Stimulated activated memory B cell treated with anti-CD40 and anti-IgM and Interleukin-4, amounts not matched to agents 10 μg/mL and 1 μg/mL and 100 μg/mL, for 72 hours (primary cell): ENCODE data around the gene HLA-E.
A peak's percentile ranks its signal among the peaks of the same experiment; 100 is the strongest.

ENCODE experiments used
- ATAC-seq: fragments of 150-1000 bp; cut with Tn5 transposase; 2 replicates; pipeline ENCODE4 v1.10.0; 2021
- H3K27ac Mint-ChIP-seq: one replicate; pipeline ENCODE4 v1.8.0; 2022; ENCODE audit warnings: mild to moderate bottlenecking, mixed read lengths
- H3K27me3 Mint-ChIP-seq: one replicate; pipeline ENCODE4 v1.8.0; 2022; ENCODE audit warnings: mixed read lengths
- H3K36me3 Mint-ChIP-seq: one replicate; pipeline ENCODE4 v1.8.0; 2022; ENCODE audit warnings: mixed read lengths
- H3K4me1 Mint-ChIP-seq: one replicate; pipeline ENCODE4 v1.8.0; 2022; ENCODE audit warnings: mixed read lengths
- H3K4me3 Mint-ChIP-seq: one replicate; pipeline ENCODE4 v1.8.0; 2022; ENCODE audit warnings: mild to moderate bottlenecking, moderate library complexity, mixed read lengths
- H3K9me3 Mint-ChIP-seq: one replicate; pipeline ENCODE4 v1.8.0; 2022; ENCODE audit warnings: mixed read lengths

HLA-E gene

GRCh38 chr6:30489081-30490025, at the start of gene HLA-E:
TSS of gene HLA-E (plus strand) at chr6:30489509. CDS start at chr6:30489532, 23 bp downstream.
- H3K4me3 Mint-ChIP-seq: peak within 1 kb of the TSS; percentile 99
- H3K4me1 Mint-ChIP-seq: peaks cover 53% of the 10 kb centered on the region
- H3K27me3 Mint-ChIP-seq: no peaks in the 10 kb centered on the region
- H3K9me3 Mint-ChIP-seq: no peaks in the 10 kb centered on the region
- ATAC-seq: peak; percentile 94
- peaks cover 50% of the 10 kb centered on the region for H3K36me3 Mint-ChIP-seq
- H3K27ac Mint-ChIP-seq: peak within 1 kb of the TSS; percentile 99

- Mint-ChIP-seq H3K27me3 (peaks cover 62% of the 10 kb centered on the region), H3K36me3 (no peaks in the 10 kb centered on the region), H3K9me3 (no peaks in the 10 kb centered on the region), H3K4me1 (no peaks in the 10 kb centered on the region), H3K27ac (no peak overlapping the region), H3K4me3 (no peak overlapping the region)
- ATAC-seq: no peak
Observed at GRCh38 chr6:30441171-30441570, 48.1 kb upstream of the HLA-E start.

- H3K36me3 Mint-ChIP-seq: no peaks in the 10 kb centered on the region
- H3K4me1 Mint-ChIP-seq: no peaks in the 10 kb centered on the region
- no peaks in the 10 kb centered on the region for H3K9me3 Mint-ChIP-seq
- ATAC-seq: no peak
- no peak overlapping the region for H3K4me3 Mint-ChIP-seq
- H3K27me3 Mint-ChIP-seq: peaks cover 89% of the 10 kb centered on the region
- no peak overlapping the region for H3K27ac Mint-ChIP-seq
Observed at GRCh38 chr6:30443657-30444450, 45.5 kb upstream of the HLA-E start.

GRCh38 chr6:30444451-30444742, 44.9 kb upstream of the HLA-E start:
- Mint-ChIP-seq H3K4me3 (no peak overlapping the region), H3K36me3 (no peaks in the 10 kb centered on the region), H3K4me1 (peaks cover under 1% of the 10 kb centered on the region), H3K27ac (no peak overlapping the region), H3K9me3 (no peaks in the 10 kb centered on the region), H3K27me3 (peaks cover 94% of the 10 kb centered on the region)
- ATAC-seq: no peak

- Mint-ChIP-seq H3K36me3 (no peaks in the 10 kb centered on the region), H3K27ac (no peak overlapping the region), H3K9me3 (no peaks in the 10 kb centered on the region), H3K4me1 (peaks cover 17% of the 10 kb centered on the region), H3K4me3 (no peak overlapping the region), H3K27me3 (peaks cover 89% of the 10 kb centered on the region)
- ATAC-seq: no peak
Observed at GRCh38 chr6:30446259-30446658, 43.0 kb upstream of the HLA-E start.

- Mint-ChIP-seq H3K4me1 (peaks cover 26% of the 10 kb centered on the region), H3K27ac (no peak overlapping the region)
- no peak for ATAC-seq
Observed at GRCh38 chr6:30447237-30447636, 42.1 kb upstream of the HLA-E start.

GRCh38 chr6:30450548-30450908, 38.8 kb upstream of the HLA-E start:
- no peak for ATAC-seq
- Mint-ChIP-seq H3K27me3 (peaks cover 90% of the 10 kb centered on the region), H3K4me1 (peaks cover 42% of the 10 kb centered on the region), H3K36me3 (no peaks in the 10 kb centered on the region), H3K9me3 (no peaks in the 10 kb centered on the region), H3K4me3 (peak overlapping the region; percentile 9), H3K27ac (no peak overlapping the region)

More at GRCh38 chr6:30447237-30447636, 42.1 kb upstream of the HLA-E start:
- no peak overlapping the region for H3K4me3 Mint-ChIP-seq
- H3K36me3 Mint-ChIP-seq: no peaks in the 10 kb centered on the region
- H3K9me3 Mint-ChIP-seq: no peaks in the 10 kb centered on the region
- H3K27me3 Mint-ChIP-seq: peaks cover 90% of the 10 kb centered on the region

GRCh38 chr6:30450909-30451841, 38.1 kb upstream of the HLA-E start:
- Mint-ChIP-seq H3K4me1 (peaks cover 42% of the 10 kb centered on the region), H3K27ac (no peak overlapping the region), H3K9me3 (no peaks in the 10 kb centered on the region), H3K4me3 (peak overlapping the region; percentile 9), H3K27me3 (peaks cover 90% of the 10 kb centered on the region), H3K36me3 (no peaks in the 10 kb centered on the region)
- peak; percentile 82 for ATAC-seq

GRCh38 chr6:30452736-30453507, 36.4 kb upstream of the HLA-E start:
- Mint-ChIP-seq H3K9me3 (no peaks in the 10 kb centered on the region), H3K4me1 (peaks cover 42% of the 10 kb centered on the region), H3K27ac (no peak overlapping the region)

GRCh38 chr6:30453508-30454116, 35.7 kb upstream of the HLA-E start:
- H3K9me3 Mint-ChIP-seq: peaks cover under 1% of the 10 kb centered on the region
- H3K4me1 Mint-ChIP-seq: peaks cover 42% of the 10 kb centered on the region
- ATAC-seq: peak; percentile 88
- H3K27ac Mint-ChIP-seq: no peak overlapping the region
- H3K27me3 Mint-ChIP-seq: peaks cover 88% of the 10 kb centered on the region
- no peaks in the 10 kb centered on the region for H3K36me3 Mint-ChIP-seq
- peak overlapping the region; percentile 41 for H3K4me3 Mint-ChIP-seq

More at GRCh38 chr6:30452736-30453507, 36.4 kb upstream of the HLA-E start:
- no peak overlapping the region for H3K4me3 Mint-ChIP-seq
- no peak for ATAC-seq
- H3K36me3 Mint-ChIP-seq: no peaks in the 10 kb centered on the region
- peaks cover 88% of the 10 kb centered on the region for H3K27me3 Mint-ChIP-seq

GRCh38 chr6:30459145-30459544, 30.2 kb upstream of the HLA-E start:
- H3K27ac Mint-ChIP-seq: no peak overlapping the region
- ATAC-seq: no peak
- H3K9me3 Mint-ChIP-seq: peaks cover 13% of the 10 kb centered on the region

GRCh38 chr6:30461055-30461454, 28.3 kb upstream of the HLA-E start:
- H3K4me3 Mint-ChIP-seq: no peak overlapping the region
- peaks cover 37% of the 10 kb centered on the region for H3K4me1 Mint-ChIP-seq
- peaks cover 97% of the 10 kb centered on the region for H3K27me3 Mint-ChIP-seq
- peaks cover 6% of the 10 kb centered on the region for H3K36me3 Mint-ChIP-seq
- H3K27ac Mint-ChIP-seq: no peak overlapping the region
- ATAC-seq: no peak
- H3K9me3 Mint-ChIP-seq: peaks cover 13% of the 10 kb centered on the region

More at GRCh38 chr6:30459145-30459544, 30.2 kb upstream of the HLA-E start:
- peaks cover 94% of the 10 kb centered on the region for H3K27me3 Mint-ChIP-seq
- no peak overlapping the region for H3K4me3 Mint-ChIP-seq
- peaks cover 6% of the 10 kb centered on the region for H3K36me3 Mint-ChIP-seq
- H3K4me1 Mint-ChIP-seq: peaks cover 18% of the 10 kb centered on the region

- Mint-ChIP-seq H3K4me3 (no peak overlapping the region), H3K9me3 (peaks cover 13% of the 10 kb centered on the region), H3K36me3 (peaks cover 6% of the 10 kb centered on the region), H3K27ac (no peak overlapping the region), H3K27me3 (peaks cover 98% of the 10 kb centered on the region), H3K4me1 (peaks cover 50% of the 10 kb centered on the region)
- ATAC-seq: no peak
Observed at GRCh38 chr6:30462482-30462881, 26.8 kb upstream of the HLA-E start.

GRCh38 chr6:30463242-30463641, 26.1 kb upstream of the HLA-E start:
- peaks cover 50% of the 10 kb centered on the region for H3K4me1 Mint-ChIP-seq
- H3K4me3 Mint-ChIP-seq: no peak overlapping the region
- peaks cover 6% of the 10 kb centered on the region for H3K36me3 Mint-ChIP-seq
- ATAC-seq: peak; percentile 34
- peaks cover 96% of the 10 kb centered on the region for H3K27me3 Mint-ChIP-seq
- H3K27ac Mint-ChIP-seq: no peak overlapping the region
- peaks cover 13% of the 10 kb centered on the region for H3K9me3 Mint-ChIP-seq
